Measurements from ENCODE around the gene CHST15. TPM values are rescaled to one million over a fixed set of nuclear protein-coding genes. Genes with fewer than 3 reads are reported as not detected.

Gene CHST15
- total and polyA plus RNA-seq, 2 of the 4 experiments (the other 2 are of a cell fraction): 0.14 to 0.18 TPM

- Histone ChIP-seq H2BK120ac (ENCODE audit: low read depth, low read length) (no peak overlapping the region), H2BK5ac (ENCODE audit: low read depth, low read length, poor library complexity, severe bottlenecking) (no peak overlapping the region), H3K4ac (ENCODE audit: low read depth, low read length) (no peak overlapping the region), H3K56ac (ENCODE audit: extremely low read depth, insufficient read depth, low read length) (no peak overlapping the region), H4K8ac (ENCODE audit: low read depth in 2 of 2, low read length in 2 of 2) (no peak overlapping the region), H4K5ac (ENCODE audit: low read depth, low read length) (no peak overlapping the region), H3K79me1 (ENCODE audit: low read depth in 1 of 2, low read length in 2 of 2) (no peaks in the 10 kb centered on the region), H3K18ac (ENCODE audit: low read depth, low read length) (no peak overlapping the region), H3K27ac (ENCODE audit: insufficient read depth, low read length) (no peak overlapping the region), H4K20me1 (ENCODE audit: insufficient read depth, low read length) (no peaks in the 10 kb centered on the region), H3K14ac (replicated peaks; ENCODE audit: low read depth, low read length) (no peak overlapping the region), H2BK15ac (ENCODE audit: low read depth, low read length) (no peak overlapping the region), H3K9me1 (ENCODE audit: insufficient read depth, low read length) (no peaks in the 10 kb centered on the region), H3K4me3 (ENCODE audit: insufficient read depth, low read depth, low read length) (no peak overlapping the region), H2AK9ac (replicated peaks; ENCODE audit: low read depth, low read length, poor library complexity) (no peak overlapping the region), H3K23ac (ENCODE audit: low read depth, low read length) (no peak overlapping the region), H3K36me3 (ENCODE audit: control insufficient read depth, insufficient read depth, low read length) (no peaks in the 10 kb centered on the region), H2AK5ac (ENCODE audit: low read depth, low read length) (no peak overlapping the region), H3K9ac (ENCODE audit: low read depth, low read length) (no peak overlapping the region), H3K9me3 (ENCODE audit: control insufficient read depth, insufficient read depth, low read length) (peaks cover 5% of the 10 kb centered on the region), H2AFZ (replicated peaks; ENCODE audit: low read length, poor library complexity) (no peak overlapping the region), H3K4me1 (ENCODE audit: control insufficient read depth, insufficient read depth, low read length) (no peaks in the 10 kb centered on the region), H4K91ac (ENCODE audit: insufficient read depth, low read depth, low read length) (no peak overlapping the region), H3K4me2 (ENCODE audit: low read depth, low read length) (no peak overlapping the region), H2BK20ac (ENCODE audit: low read depth, low read length) (no peak overlapping the region), H3K27me3 (ENCODE audit: control insufficient read depth, insufficient read depth, low read length) (no peaks in the 10 kb centered on the region)
- dilution Hi-C loops (cut with HindIII; ENCODE audit: low sequenced_read_pairs, unreplicated experiment): no loop called here
- DNase-seq (no peak), ATAC-seq (ENCODE audit: low read depth) (no peak)
- intact Hi-C loops (cut with micrococcal nuclease): no loop called here
- in situ Hi-C loops (cut with MboI; ENCODE audit: low sequenced_read_pairs): no loop called here
- TF ChIP-seq ELK1 (IDR thresholded peaks at IDR 0.05; ENCODE audit: borderline replicate concordance, low read depth, low read length) (no peak), RAD21 (IDR thresholded peaks at IDR 0.05; ENCODE audit: low read length) (no peak), POLR2A (IDR thresholded peaks at IDR 0.05; ENCODE audit: low read depth, low read length) (no peak), USF2 (IDR thresholded peaks at IDR 0.05; ENCODE audit: low read depth, low read length) (no peak), CHD1 (IDR thresholded peaks at IDR 0.05; ENCODE audit: low read depth, low read length) (no peak), MAZ (IDR thresholded peaks at IDR 0.05; ENCODE audit: borderline replicate concordance, low read depth, low read length) (no peak), MXI1 (IDR thresholded peaks at IDR 0.05; ENCODE audit: borderline replicate concordance, low read depth, low read length) (no peak), BHLHE40 (IDR thresholded peaks at IDR 0.05; ENCODE audit: low read depth, low read length) (no peak), CTCF (conservative IDR thresholded peaks at IDR 0.05; ENCODE audit: low read depth, low read length) (no peak), MAFK (IDR thresholded peaks at IDR 0.05; ENCODE audit: low read depth, low read length) (no peak), CEBPB (IDR thresholded peaks at IDR 0.05; ENCODE audit: low read depth, low read length) (no peak), SMC3 (IDR thresholded peaks at IDR 0.05; ENCODE audit: low read depth, low read length) (no peak), FOS (IDR thresholded peaks at IDR 0.05; ENCODE audit: low read depth, low read length) (no peak), NFE2L2 (IDR thresholded peaks at IDR 0.05; ENCODE audit: low read depth, low read length) (no peak), RFX5 (IDR thresholded peaks at IDR 0.05; ENCODE audit: low read depth, low read length) (no peak), RCOR1 (IDR thresholded peaks at IDR 0.05; ENCODE audit: insufficient replicate concordance, low read length) (no peak)
- POLR2A ChIA-PET (ENCODE audit: unreplicated experiment): no interaction called here
- WGBS, 2 experiments (ENCODE audit: extremely low coverage in 2 of 2, insufficient read length in 1 of 2): 83% methylated on average over 1 of the region's 3 CpGs; no CpG with 5 or more reads in 1 of the 2 experiments
- CTCF ChIA-PET: no interaction called here
- BruUV-seq (replicated peaks): no TSS peak
Observed at GRCh38 chr10:124138195-124138882, 44.9 kb upstream of the CHST15 start.

Measured in IMR-90 (cell line).